Gastroesophageal sphincter (tissue), 4 donors: ENCODE data around the gene ARHGAP18. TPM values are rescaled to one million over a fixed set of nuclear protein-coding genes. Genes with fewer than 3 reads are reported as not detected.

Experiments
- ATAC-seq: fragments of 150-250 bp; one replicate; pipeline ENCODE4 v1.9.1; 2016; ENCODE audit warnings: mild to moderate bottlenecking, moderate library complexity
- H3K27ac ChIP-seq, 4 donors: fragments of 200-600 bp; sonication (generic) in 3 of 4; 1 replicate in 3 of 4; 2 replicates in 1 of 4; pipeline ENCODE4 v1.5.1; 2016 to 2019
- H3K27me3 ChIP-seq: fragments of 200-600 bp; sonication (generic); one replicate; pipeline ENCODE4 v1.5.1; 2019
- H3K36me3 ChIP-seq, 2 donors: fragments of 200-600 bp; sonication (generic); one replicate each; pipeline ENCODE4 v1.5.1; 2019; ENCODE audit warnings: control low read depth in 1 of 2
- H3K4me1 ChIP-seq, 3 donors: fragments of 200-600 bp; sonication (generic); 1 replicate in 2 of 3; 2 replicates in 1 of 3; pipeline ENCODE4 v1.5.1; 2016 to 2019; ENCODE audit warnings: control low read depth in 2 of 3
- H3K4me3 ChIP-seq, 2 donors: fragments of 200-600 bp; sonication (generic); one replicate each; pipeline ENCODE4 v1.5.1; 2019; ENCODE audit warnings: mild to moderate bottlenecking in 1 of 2, moderate library complexity in 1 of 2
- H3K9me3 ChIP-seq, 3 donors: fragments of 200-600 bp; sonication (generic); one replicate each; pipeline ENCODE4 v1.5.1; 2017 to 2019; ENCODE audit warnings: control low read depth in 2 of 3
- CTCF ChIP-seq, 4 experiments: fragments of 200-600 bp in 2 of 4; fragments of 450-650 bp in 2 of 4; sonication (generic) in 1 of 4; IDR thresholded peaks; one replicate each; pipeline ENCODE4 v1.5.1; 2017 to 2019; ENCODE audit warnings: antibody characterized with exemption in 4 of 4, mild to moderate bottlenecking in 2 of 4, moderate library complexity in 2 of 4
- EP300 ChIP-seq: sonication (generic); formaldehyde crosslinking; IDR thresholded peaks from one replicate; pipeline ENCODE4 v1.6.1; 2017; ENCODE audit warnings: antibody characterized with exemption, mild to moderate bottlenecking
- POLR2A ChIP-seq, 2 donors: fragments of 450-650 bp; IDR thresholded peaks; one replicate each; pipeline ENCODE4 v1.6.1; 2017; ENCODE audit warnings: antibody characterized with exemption in 2 of 2, mild to moderate bottlenecking in 2 of 2, moderate library complexity in 1 of 2
- POLR2AphosphoS5 ChIP-seq: sonication (generic); formaldehyde crosslinking; IDR thresholded peaks from one replicate; pipeline ENCODE4 v1.6.1; 2017; ENCODE audit warnings: antibody characterized with exemption
- WGBS, 2 donors: methylation state at CpG; one replicate each; pipeline ENCODE4 v1.1.5; 2018; ENCODE audit warnings: low coverage in 1 of 2; 5-methylcytosine and 5-hydroxymethylcytosine counted together
- total RNA-seq, 4 donors: library from RNA; depleted of rRNA; stranded (reverse); fragments of >200 nt; gene quantifications; one replicate each; pipeline ENCODE4 v1.1.0, GENCODE V29; 2016

The ARHGAP18 gene
- total RNA-seq, 4 donors from 2014 or later = 2.8 to 15.0 (median 9.4) TPM

GRCh38 chr6:129695373-129696027 is 14.5 kb downstream of the ARHGAP18 start:
- Histone ChIP-seq H3K4me3 (no peak overlapping the region), H3K36me3 (no peaks in the 10 kb centered on the region), H3K27me3 (no peaks in the 10 kb centered on the region), H3K9me3 (no peaks in the 10 kb centered on the region), H3K4me1 (no peaks in the 10 kb centered on the region), H3K27ac (no peak overlapping the region)
- WGBS, 2 donors = 47 to 64% methylated on average over 2 to 3 of the region's 3 CpGs
- TF ChIP-seq CTCF (IDR thresholded peaks at IDR 0.05) (no peak), POLR2A (IDR thresholded peaks at IDR 0.05) (no peak), EP300 (no peak)
- ATAC-seq = no peak

GRCh38 chr6:129694036-129694435 is 15.9 kb downstream of the ARHGAP18 start:
- ATAC-seq = no peak
- no peaks in the 10 kb centered on the region for H3K4me1 ChIP-seq
- H3K36me3 ChIP-seq = no peaks in the 10 kb centered on the region
- WGBS, 2 donors = 90 to 91% methylated on average over 2 of the region's 2 CpGs
- no peaks in the 10 kb centered on the region for H3K27me3 ChIP-seq
- no peaks in the 10 kb centered on the region for H3K9me3 ChIP-seq
- H3K27ac ChIP-seq = no peak overlapping the region
- TF ChIP-seq POLR2AphosphoS5 = no peak
- no peak for TF ChIP-seq POLR2A (IDR thresholded peaks at IDR 0.05)
- no peak overlapping the region for H3K4me3 ChIP-seq

GRCh38 chr6:129692467-129692866 is 17.5 kb downstream of the ARHGAP18 start:
- Histone ChIP-seq H3K36me3 (no peaks in the 10 kb centered on the region), H3K4me1 (no peaks in the 10 kb centered on the region), H3K9me3 (no peaks in the 10 kb centered on the region), H3K4me3 (no peak overlapping the region), H3K27me3 (no peaks in the 10 kb centered on the region), H3K27ac (no peak overlapping the region)
- ATAC-seq = no peak
- WGBS, 2 donors = 77% methylated on average over 2 of the region's 2 CpGs
- TF ChIP-seq CTCF (IDR thresholded peaks at IDR 0.05) (no peak), POLR2AphosphoS5 (no peak), POLR2A (IDR thresholded peaks at IDR 0.05) (no peak), EP300 (no peak)

- H3K27me3 ChIP-seq = no peaks in the 10 kb centered on the region
- no peaks in the 10 kb centered on the region for H3K4me1 ChIP-seq
- TF ChIP-seq POLR2AphosphoS5 = no peak
- TF ChIP-seq EP300 = no peak
- no peak for TF ChIP-seq POLR2A (IDR thresholded peaks at IDR 0.05)
- TF ChIP-seq CTCF (IDR thresholded peaks at IDR 0.05) = no peak
- WGBS, 2 donors = 83% methylated on average over 1 of the region's 1 CpG; no CpG with 5 or more reads in 1 of the 2 donors
- no peak for ATAC-seq
- no peak overlapping the region for H3K4me3 ChIP-seq
- no peaks in the 10 kb centered on the region for H3K36me3 ChIP-seq
- no peaks in the 10 kb centered on the region for H3K9me3 ChIP-seq
- no peak overlapping the region for H3K27ac ChIP-seq
Measured at GRCh38 chr6:129691709-129692108, 18.3 kb downstream of the ARHGAP18 start.

- no peak for ATAC-seq
- 77 to 100% methylated on average over 5 of the region's 5 CpGs for WGBS, 2 donors
- H3K27ac ChIP-seq = no peak overlapping the region
- TF ChIP-seq POLR2A (IDR thresholded peaks at IDR 0.05) = no peak
- no peak for TF ChIP-seq CTCF (IDR thresholded peaks at IDR 0.05)
- TF ChIP-seq EP300 = no peak
- TF ChIP-seq POLR2AphosphoS5 = no peak
- no peaks in the 10 kb centered on the region for H3K4me1 ChIP-seq
- H3K36me3 ChIP-seq = no peaks in the 10 kb centered on the region
- H3K27me3 ChIP-seq = no peaks in the 10 kb centered on the region
- no peak overlapping the region for H3K4me3 ChIP-seq
- H3K9me3 ChIP-seq = no peaks in the 10 kb centered on the region
Measured at GRCh38 chr6:129691043-129691640, 18.8 kb downstream of the ARHGAP18 start.
